NCI-H82 (cell line): Measurements from ENCODE around the gene PARL.
A peak's percentile ranks its signal among the peaks of the same experiment; 100 is the strongest.

Experiments
- DNase-seq: peaks from one replicate; lab custom pipeline; 2025; lab: John Stamatoyannopoulos, UW

PARL gene

GRCh38 chr3:183854318-183855035 lies 30.2 kb downstream of the PARL start:
- no peak for DNase-seq

DNA sequence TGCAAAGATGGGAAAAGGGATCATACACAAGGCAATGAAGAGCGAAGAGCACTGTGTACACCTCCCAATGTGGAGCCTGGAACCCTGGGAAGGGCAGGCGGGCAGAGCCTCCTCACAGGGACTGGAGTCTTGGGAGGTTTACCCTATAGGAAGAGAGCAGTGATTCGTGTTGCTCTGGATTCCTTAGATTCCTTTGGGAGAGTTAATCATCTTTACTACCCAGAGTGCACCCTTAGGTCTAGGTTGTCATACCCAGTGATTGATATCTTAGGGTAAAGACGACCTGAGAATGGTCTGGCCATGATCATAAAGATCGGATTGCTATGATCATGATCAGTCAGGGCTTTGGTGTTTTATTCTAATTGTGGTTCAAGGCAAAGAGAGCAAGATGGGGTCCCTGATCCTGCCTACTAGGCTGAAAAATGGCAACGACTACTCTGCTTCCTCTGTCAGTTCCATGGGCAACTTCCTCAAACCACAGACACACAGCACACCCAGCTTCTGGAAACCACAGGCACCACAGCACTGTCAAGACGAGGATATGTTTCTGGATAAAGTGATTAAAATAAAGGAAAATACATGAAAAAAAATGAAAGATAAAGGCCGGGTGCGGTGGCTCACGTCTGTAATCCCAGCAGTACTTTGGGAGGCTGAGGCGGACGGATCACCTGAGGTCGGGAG lies 38.9 kb downstream of the PARL start:
- no peak for DNase-seq

- DNase-seq: no peak
Observed at GRCh38 chr3:183845090-183845489, 39.6 kb downstream of the PARL start.

DNA sequence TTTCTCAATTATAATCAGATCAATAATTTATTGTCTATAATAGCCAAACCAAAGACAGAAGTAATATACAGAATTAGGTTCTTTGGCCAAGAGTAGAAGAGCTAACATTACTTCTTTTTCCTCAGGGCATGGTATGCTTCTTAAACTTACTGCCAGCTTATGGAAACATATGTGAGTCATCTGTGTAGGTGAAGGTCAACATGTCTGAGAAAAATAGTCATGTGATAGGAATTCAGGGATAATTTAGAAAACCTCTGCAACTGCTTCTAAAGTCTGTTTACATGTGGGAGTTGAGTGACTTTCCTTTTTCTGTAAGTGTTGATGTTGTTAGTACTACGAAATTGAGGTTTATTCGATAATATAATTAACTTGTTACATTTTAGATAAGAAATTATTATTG lies 40.1 kb downstream of the PARL start:
- DNase-seq: no peak

DNA sequence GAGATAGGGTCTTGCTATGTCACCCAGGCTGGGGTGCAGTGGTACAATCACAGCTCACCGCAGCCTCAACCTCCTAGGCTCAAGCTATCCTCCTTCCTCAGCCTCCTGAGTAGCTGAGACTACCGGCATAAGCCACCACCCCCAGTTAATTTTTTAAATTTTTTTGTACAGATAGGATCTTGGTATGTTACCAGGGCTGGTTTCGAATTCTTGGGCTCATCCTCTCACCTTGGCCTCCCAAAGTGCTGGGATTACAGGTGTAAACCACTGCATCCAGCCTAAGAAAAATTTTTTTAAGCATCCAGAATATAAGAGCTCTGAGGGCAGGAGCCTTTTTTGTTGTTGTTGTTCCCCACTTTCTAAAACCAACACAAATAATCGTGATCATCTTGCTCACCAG lies 44.9 kb downstream of the PARL start:
- DNase-seq: no peak

DNA sequence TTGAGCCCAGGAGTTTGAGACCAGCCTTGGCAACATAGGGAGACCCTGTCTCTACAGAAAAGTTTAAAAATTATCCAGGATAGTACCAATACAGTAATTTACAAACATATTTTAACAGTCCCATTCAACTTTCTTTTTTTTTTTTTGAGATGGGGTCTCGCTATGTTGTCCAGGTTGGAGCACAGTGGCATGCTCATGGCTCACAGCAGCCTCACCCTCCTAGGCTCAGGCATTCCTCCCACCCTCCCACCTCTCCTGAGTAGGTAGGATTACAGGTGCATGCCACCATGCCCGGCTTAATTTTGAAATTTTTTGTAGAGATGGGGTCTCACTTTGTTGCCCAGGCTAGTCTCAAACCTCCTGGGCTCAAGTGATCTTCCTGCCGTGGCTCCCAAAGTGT lies 46.8 kb downstream of the PARL start:
- DNase-seq: no peak

DNA sequence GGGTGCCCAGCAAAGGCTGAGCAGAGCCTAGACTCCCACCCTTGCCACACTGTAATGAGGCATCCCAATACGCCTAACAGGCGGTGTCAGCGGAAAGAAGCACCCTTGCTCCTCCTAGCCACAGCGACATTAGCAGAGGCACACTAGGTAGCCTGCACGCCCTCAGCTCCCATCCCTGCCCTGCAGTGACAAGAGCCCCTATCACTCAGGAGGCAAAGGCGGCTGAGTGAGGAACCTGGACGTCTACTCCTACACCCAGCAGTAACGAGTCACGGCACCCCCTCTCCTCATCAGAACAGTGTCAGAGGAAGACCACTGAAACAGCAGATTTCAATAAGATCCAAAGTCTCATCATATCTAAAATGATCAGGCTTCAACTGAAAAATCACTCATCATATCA lies 47.3 kb downstream of the PARL start:
- no peak for DNase-seq

DNA sequence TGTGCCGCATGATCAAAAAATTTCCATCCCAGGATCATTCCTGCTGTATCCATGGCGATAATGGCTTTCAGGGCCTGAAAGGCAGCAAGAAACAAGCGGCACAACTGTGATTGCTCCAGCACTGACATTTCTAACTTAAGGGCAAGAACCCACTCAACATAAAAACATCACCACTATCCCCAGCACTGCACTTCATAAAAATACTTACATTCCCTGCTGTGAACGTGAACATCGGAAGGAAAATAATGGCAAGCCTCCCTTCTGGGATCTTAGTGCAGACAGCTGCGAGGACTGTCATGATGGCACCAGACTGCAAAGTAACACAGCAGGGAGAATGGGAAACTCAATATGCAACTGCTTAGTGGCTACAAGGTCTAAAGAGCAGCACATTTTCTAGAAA lies 51.2 kb downstream of the PARL start:
- no peak for DNase-seq

DNA sequence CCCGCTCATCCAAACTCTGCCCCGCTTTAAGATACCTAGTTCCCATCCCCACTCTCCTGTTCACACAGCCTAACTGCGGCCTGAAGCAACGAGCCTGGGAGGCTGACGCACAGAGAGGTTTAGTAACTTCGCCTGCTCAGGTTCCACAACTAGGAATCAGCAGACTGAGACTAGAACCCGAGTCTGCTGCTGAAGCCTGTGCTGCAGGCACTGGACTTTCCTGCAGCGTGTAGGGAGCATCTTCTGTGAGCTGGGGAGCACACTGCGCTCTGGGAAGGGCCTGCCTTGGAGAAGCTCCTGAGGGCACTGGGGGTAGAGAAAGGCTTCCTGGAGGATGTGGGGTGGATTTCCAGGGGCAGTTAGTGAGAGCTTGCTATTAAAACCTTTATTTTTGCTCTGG lies 54.5 kb downstream of the PARL start:
- no peak for DNase-seq

GRCh38 chr3:183829466-183829865 lies 55.2 kb downstream of the PARL start:
- DNase-seq: no peak

DNA sequence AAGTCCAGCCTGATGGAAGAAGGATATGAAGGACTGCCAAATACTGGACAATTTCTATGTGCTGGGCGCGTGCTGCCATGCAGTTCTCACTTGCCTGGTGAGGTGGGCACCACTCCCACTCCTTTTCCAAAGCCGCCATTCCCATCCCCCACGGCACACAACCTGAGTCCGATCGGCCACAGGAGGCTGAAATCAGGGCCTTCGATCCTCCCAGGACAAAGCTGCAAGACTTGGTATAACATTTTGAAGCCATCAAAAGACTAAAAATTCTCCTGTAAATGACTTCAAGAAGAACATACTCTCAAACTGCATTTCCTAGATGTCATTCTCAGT lies 56.2 kb downstream of the PARL start:
- DNase-seq: no peak

DNA sequence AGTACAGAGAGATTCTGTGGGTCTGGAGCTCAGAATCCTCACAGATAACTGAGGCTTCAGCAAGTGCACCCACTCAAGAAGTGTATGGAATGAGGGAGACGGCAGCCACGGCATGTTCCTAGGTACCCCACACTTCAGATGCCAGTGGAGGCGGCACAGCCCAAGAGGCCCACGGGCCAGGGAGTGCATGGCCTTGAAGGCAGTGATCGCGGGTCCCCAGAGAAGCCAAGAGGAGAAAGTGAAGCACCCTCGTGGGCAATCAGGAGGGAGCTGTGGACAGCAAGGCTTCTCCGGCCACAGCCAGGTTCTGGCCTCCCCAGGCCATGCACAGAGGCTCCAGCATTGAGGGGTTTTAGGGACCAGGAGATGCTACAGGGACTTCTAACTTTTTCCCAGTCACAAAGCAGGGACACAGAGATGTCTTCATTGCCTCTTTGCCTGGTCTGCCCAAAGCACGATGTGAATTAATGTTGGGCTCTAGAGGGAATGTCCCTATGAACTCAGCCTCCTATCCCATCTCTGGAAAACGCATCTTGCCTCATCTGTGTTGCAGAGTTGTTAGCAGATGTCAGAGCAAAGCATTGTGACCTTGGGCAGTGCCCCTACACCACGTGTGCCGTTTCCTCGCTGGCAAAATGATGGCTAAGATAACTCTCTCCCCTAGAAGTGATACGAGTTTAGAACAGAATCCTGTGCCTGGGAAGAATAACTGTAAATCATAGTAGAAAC lies 56.7 kb downstream of the PARL start:
- DNase-seq: no peak

DNA sequence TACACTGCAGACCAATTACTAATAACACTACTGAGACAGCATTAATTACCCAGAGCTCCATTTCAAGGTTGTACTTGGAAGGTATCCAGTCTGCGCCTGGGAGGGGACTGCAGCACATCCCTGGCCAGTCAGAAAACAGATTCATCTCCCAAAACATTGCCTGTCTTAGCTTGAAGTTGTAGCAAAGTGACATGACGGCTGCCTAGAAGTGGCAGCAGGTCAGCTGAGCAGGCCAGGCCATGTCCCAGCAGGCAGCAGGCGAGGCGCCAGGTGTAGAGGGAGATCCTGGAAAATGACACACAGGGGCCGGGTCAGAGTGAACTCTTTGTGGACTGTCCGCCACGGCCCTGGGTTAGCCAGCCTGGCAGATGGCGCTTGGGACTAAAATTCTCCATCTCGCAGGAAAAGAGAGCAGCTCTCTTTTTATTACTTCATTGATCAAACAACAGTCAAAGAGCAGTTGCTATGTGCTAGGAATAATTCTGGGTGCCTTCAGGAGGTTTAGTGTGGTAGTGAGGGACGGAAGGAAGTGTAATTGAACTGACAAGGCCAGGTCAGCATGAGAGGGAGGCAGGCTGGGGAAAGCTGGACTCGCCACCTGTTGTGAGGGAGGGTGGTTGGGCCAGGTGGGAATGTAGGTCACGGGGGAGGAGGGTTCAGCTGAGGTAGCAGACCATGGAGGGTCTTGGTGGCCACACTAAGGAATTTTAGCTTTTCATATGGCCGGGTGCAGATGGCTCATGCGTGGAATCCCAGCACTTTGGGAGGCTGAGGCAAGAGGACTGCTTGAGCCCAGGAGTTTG lies 58.0 kb downstream of the PARL start:
- no peak for DNase-seq

DNA sequence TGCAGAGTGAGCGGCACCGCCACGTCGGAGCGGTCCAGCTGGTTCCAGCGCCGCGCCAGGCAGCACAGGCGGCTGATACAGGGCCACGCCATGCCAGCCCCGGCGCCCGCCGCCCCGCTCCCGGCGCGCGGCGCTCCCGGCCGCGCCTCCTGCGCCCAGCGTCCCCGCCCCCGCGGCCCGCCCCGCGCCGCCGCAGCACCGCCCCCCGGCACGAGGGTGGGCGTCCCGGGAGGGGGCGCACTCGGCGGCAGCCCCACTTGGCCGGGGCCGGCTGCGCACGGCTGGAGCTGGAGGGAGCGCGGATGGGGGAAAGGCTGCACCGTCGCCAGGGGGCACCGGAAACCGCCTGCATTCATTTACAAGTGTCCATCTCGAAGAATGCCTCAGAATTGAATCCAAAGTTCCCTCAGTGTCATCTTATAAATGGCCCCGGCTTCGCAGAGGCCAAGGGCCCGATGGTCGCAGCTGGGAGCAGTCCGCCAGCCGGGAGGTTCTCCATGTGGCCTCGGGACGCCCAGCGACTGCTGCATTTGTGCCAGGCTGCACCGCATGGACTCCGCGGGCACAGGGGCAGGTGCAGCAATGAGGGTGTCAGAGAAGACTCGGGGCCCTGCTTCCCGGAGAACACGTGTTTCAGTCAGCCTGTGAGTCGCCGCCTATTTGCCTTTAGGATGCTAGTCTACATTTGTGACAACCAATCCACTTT lies 59.1 kb downstream of the PARL start, which contains the start of gene MAP6D1:
Gene MAP6D1 (minus strand): TSS at position 122 of the 706 bp plus-strand sequence. CDS start 30 bp downstream, at position 92.
- DNase-seq: peak; percentile 86

DNA sequence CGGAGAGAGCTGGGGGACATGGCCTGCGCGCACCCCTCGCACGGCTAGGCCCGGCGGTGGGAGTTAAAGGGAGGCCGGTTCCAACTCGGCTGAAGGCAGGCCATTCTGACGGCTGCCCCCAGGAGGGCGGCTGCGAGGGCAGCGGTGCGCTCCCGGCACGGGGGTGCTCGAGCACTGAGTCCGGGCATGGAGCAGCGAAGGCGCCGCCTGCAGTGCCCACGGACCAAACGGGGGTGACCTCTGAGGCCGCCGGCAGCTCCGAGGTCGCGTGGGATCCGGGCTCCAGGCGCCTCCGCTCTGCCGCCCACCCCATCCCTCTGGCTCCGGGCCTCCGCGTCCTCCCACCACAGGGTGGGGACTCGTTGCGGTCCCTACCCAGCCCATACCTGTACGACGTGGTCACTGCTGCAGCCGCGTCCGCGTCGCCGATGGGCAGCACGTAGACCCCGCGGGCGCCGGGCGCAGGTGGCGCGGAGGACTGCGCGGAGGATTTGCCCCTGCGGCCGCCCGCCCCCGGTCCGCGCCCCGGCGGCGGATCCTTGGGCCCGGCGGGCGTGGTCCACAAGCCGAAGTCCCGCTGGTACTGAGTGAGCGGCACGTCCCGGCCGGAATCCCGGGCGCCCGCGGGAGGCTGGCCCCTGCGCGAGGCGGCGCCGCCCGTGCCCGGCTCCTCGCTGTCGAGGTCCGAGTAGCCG lies 59.8 kb downstream of the PARL start:
- peak; percentile 59 for DNase-seq

DNA sequence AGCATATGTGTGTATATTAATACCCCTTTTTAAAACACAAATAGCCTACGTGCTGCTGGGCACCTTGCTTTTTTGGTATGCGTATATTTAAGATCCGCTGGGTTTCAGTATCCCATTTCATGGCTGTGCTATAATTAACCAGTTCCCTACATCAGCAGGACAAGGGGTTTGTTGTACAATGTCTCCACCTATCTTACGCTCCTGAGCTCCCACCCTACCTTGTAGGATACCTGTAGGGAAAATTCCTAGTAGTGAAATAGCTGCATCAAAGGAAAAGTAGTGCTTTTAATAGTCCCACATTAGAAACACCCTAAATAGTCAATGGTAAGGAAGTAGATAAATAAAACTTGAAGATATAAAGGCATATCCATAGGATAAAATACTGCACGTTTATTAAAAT lies 60.7 kb downstream of the PARL start:
- no peak for DNase-seq

DNA sequence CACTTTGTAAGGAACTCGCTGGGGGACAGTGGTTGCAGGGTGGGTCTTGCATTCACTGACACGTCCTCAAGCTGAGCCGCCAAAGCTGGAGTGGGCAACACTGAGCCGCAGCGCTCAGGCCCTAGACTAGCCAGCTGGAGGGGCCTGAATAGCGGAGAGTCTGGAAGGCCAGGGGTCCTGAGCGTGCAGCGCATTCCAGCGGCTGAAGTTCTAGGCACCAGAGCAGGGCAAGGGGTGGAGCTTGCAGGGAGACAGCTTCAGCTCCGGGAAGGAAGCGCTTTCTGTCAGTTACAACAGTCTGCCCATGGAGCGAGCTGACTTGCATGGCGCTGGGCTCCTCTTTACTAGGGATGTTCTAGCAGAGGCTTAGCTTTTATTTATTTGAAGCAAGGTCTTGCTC lies 62.0 kb downstream of the PARL start:
- DNase-seq: no peak

DNA sequence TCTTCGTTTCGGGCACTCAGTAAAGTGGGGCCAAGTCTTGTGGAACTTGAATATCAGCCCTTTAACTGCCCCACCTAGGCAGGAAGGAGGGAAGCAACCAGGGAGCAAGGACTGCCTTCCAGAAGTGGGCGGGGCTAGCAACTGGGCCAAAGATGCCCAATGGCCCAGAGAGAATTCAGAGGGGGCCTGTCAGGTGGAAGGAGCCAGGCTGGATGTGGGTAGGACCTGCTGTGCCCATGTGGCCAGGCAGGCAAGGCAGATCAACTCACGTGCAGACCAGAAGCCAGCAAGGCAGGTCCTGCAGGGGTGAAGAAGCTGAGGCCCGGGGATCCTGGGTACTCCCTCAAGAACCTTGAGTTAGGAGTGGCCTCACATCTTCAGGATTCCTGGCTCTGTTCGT lies 64.8 kb downstream of the PARL start:
- DNase-seq: no peak

- DNase-seq: no peak
Observed at GRCh38 chr3:183818706-183819624, 65.7 kb downstream of the PARL start.

- no peak for DNase-seq
Observed at GRCh38 chr3:183818041-183818620, 66.5 kb downstream of the PARL start.
